PC-9 (cell line): ENCODE measurements around the gene MYBPC2. TPM values are rescaled to one million over a fixed set of nuclear protein-coding genes. Genes with fewer than 3 reads are reported as not detected.

Experiments used
- BruUV-seq: library from RNA; stranded (reverse); fragments of 400-500 nt; replicated peaks from 2 replicates; lab custom pipeline; 2021; lab: Mats Ljungman, UMichigan
- CTCF ChIA-PET: fragments of 300-600 bp; sonication (Branson Sonifier 250); formaldehyde crosslinking; loops from one replicate; lab custom pipeline; 2022; ENCODE audit warnings: antibody characterized with exemption; lab: Charles Lee
- POLR2A ChIA-PET: fragments of 300-600 bp; sonication (Branson Sonifier 250); formaldehyde crosslinking; loops from one replicate; lab custom pipeline; 2022; ENCODE audit warnings: antibody characterized with exemption; ENCODE audit not compliant: unreplicated experiment; lab: Charles Lee
- DNase-seq, 2 experiments: peaks; one replicate each; pipeline versions ENCODE4 v3.0.0 to v3.0.0-alpha.2; 2015 to 2022; ENCODE audit warnings: mixed read lengths in 1 of 2
- H2AFZ ChIP-seq: fragments of 200-600 bp; sonication (generic); 2 replicates; pipeline ENCODE4 v1.8.1; 2017; ENCODE audit warnings: antibody characterized with exemption
- H3F3A ChIP-seq: fragments of 200-600 bp; sonication (generic); 2 replicates; pipeline ENCODE4 v1.8.1; 2017; ENCODE audit warnings: antibody characterized with exemption, mild to moderate bottlenecking, low read depth; ENCODE audit not compliant: insufficient read depth
- H3K27ac ChIP-seq: fragments of 200-600 bp; sonication (generic); 2 replicates; pipeline ENCODE4 v1.6.1; 2016; ENCODE audit warnings: mixed run types
- H3K27me3 ChIP-seq: fragments of 200-600 bp; sonication (generic); 2 replicates; pipeline ENCODE4 v1.6.1; 2016; ENCODE audit warnings: low read depth, mixed run types; ENCODE audit not compliant: insufficient read depth
- H3K36me3 ChIP-seq: fragments of 200-600 bp; sonication (generic); 2 replicates; pipeline ENCODE4 v1.6.1; 2016; ENCODE audit warnings: low read depth, mixed run types
- H3K4me1 ChIP-seq: fragments of 200-600 bp; sonication (generic); replicated peaks from 2 replicates; pipeline ENCODE4 v1.6.1; 2016; ENCODE audit warnings: mixed run types; ENCODE audit not compliant: insufficient read depth
- H3K4me2 ChIP-seq: fragments of 200-600 bp; sonication (generic); 2 replicates; pipeline ENCODE4 v1.6.1; 2017; ENCODE audit warnings: mixed run types
- H3K4me3 ChIP-seq: fragments of 200-600 bp; sonication (generic); 2 replicates; pipeline ENCODE4 v1.6.1; 2016; ENCODE audit warnings: mixed run types
- H3K79me2 ChIP-seq: fragments of 200-600 bp; sonication (generic); 2 replicates; pipeline ENCODE4 v1.6.1; 2017; ENCODE audit warnings: low read depth, mixed run types
- H3K9me2 ChIP-seq: fragments of 200-600 bp; sonication (generic); 2 replicates; pipeline ENCODE4 v1.8.1; 2017; ENCODE audit warnings: mild to moderate bottlenecking; ENCODE audit not compliant: insufficient read depth
- H3K9me3 ChIP-seq: fragments of 200-600 bp; sonication (generic); 2 replicates; pipeline ENCODE4 v1.8.1; 2016; ENCODE audit warnings: low read depth; ENCODE audit not compliant: insufficient read depth
- H4K20me1 ChIP-seq: fragments of 200-600 bp; sonication (generic); 2 replicates; pipeline ENCODE4 v1.8.1; 2017; ENCODE audit not compliant: insufficient read depth
- EZH2 ChIP-seq: fragments of 200-600 bp; sonication (generic); IDR thresholded peaks from 2 replicates; pipeline ENCODE4 v1.8.0; 2017; ENCODE audit warnings: antibody characterized with exemption, low read depth
- intact Hi-C: fragments of 100-400 bp; cut with micrococcal nuclease; formaldehyde crosslinking; loops from one replicate; pipeline ENCODE4 v1.10.0; 2022; ENCODE audit not compliant: unreplicated experiment
- total RNA-seq: library from RNA; stranded (reverse); gene quantifications from 2 replicates; pipeline ENCODE4 v1.2.3, GENCODE V29; 2021
- TF ChIP-seq, protein P1 (sequence below): fragments of 200-600 bp; sonication (generic); conservative IDR thresholded peaks from 2 replicates; pipeline ENCODE4 v1.6.1; 2017; ENCODE audit warnings: mixed run types, antibody characterized with exemption, mild to moderate bottlenecking, moderate library complexity

The MYBPC2 gene
- total RNA-seq, 1 experiment from 2014 or later: not detected

DNA sequence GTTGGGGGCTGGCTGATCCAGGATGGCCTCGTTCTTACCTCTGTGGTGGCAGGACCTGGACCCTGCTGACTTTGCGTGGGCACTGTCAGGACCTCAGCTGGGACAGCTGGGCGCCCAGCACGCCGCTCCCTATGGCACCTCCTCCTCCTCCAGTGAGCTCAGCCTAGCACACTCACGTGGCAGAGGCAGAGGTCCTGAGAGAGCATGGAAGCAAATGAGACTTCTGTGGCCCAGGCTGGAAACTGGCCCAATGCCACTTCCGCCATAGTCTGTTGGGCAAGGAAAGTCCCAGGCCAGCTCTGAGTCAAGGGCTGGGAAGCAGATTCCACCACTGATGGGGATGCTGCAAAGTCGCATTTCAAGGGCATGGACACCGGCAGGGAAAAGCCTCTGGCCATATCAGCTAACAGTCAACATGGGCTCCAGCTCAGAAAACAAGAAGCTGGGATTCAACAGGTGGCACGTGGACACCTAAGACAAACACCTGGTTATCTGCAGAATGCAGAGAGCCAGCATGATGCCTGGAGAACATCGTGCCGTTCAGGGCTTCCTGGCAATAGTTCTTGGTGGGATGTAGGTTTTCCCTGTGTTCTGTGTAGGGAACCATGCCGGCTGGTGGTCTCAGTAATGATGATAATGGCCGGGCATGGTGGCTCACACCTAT is 16.7 kb downstream of the MYBPC2 start:
- no peaks in the 10 kb centered on the region for H3F3A ChIP-seq
- H3K27me3 ChIP-seq: peaks cover 77% of the 10 kb centered on the region
- ChIA-PET CTCF (no interaction called here), POLR2A (interaction anchor here (0.8 kb wide), 1 partner anchor 108 kb away, joined by 4 read pairs; no protein-coding TSS in a partner anchor)
- no peaks in the 10 kb centered on the region for H3K9me2 ChIP-seq
- H3K4me1 ChIP-seq: no peaks in the 10 kb centered on the region
- H3K9me3 ChIP-seq: no peaks in the 10 kb centered on the region
- TF ChIP-seq, protein P1, sequence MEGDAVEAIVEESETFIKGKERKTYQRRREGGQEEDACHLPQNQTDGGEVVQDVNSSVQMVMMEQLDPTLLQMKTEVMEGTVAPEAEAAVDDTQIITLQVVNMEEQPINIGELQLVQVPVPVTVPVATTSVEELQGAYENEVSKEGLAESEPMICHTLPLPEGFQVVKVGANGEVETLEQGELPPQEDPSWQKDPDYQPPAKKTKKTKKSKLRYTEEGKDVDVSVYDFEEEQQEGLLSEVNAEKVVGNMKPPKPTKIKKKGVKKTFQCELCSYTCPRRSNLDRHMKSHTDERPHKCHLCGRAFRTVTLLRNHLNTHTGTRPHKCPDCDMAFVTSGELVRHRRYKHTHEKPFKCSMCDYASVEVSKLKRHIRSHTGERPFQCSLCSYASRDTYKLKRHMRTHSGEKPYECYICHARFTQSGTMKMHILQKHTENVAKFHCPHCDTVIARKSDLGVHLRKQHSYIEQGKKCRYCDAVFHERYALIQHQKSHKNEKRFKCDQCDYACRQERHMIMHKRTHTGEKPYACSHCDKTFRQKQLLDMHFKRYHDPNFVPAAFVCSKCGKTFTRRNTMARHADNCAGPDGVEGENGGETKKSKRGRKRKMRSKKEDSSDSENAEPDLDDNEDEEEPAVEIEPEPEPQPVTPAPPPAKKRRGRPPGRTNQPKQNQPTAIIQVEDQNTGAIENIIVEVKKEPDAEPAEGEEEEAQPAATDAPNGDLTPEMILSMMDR: no peak
- no peak for TF ChIP-seq EZH2
- H3K36me3 ChIP-seq: no peaks in the 10 kb centered on the region
- intact Hi-C loops: no loop called here
- no peak overlapping the region for H2AFZ ChIP-seq
- H3K27ac ChIP-seq: no peak overlapping the region
- no peaks in the 10 kb centered on the region for H3K79me2 ChIP-seq
- no peak overlapping the region for H3K4me2 ChIP-seq
- H3K4me3 ChIP-seq: no peak overlapping the region
- no peak for DNase-seq
- no TSS peak for BruUV-seq
- H4K20me1 ChIP-seq: no peaks in the 10 kb centered on the region

DNA sequence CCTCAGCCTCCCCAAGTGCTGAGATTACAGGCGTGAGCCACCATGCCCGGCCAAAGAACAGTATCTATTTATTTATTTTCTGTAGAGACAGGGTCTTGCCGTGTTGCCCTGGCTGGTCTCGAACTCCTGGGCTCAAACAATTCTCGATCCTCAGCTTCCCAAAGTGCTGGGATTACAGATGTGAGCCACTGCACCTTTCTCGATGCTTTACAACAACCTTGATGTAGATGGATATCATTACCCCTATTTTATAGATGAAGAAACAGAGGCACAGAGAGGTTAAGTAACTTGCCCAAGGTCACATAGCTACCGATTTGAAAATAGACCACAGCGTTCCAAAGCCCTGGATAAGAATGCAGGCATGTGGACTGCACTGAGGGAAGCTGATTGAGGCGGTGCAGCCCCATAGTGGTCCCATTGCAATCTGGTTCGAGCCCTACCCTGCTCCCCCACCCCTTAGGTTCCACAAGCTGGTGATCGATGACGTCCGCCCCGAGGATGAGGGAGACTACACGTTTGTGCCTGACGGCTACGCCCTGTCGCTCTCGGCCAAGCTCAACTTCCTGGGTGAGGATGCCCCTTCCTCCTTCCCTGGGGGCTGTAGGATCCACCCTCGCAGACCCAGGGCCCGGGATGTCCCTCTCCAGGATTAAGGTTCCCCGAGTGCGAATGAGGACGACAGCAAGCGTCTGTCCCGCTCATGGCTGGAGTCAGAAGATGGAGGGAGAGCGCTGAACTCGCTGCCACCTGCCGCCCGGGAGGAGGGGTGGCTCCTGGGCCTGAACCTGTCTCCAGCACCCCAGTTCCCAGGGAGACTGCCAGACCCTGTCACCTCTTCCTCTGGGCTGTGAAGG is 17.9 kb downstream of the MYBPC2 start:
- POLR2A ChIA-PET: interaction anchor here (0.8 kb wide), 1 partner anchor 109 kb away, joined by 4 read pairs; no protein-coding TSS in a partner anchor
- no TSS peak for BruUV-seq
- CTCF ChIA-PET: no interaction called here

DNA sequence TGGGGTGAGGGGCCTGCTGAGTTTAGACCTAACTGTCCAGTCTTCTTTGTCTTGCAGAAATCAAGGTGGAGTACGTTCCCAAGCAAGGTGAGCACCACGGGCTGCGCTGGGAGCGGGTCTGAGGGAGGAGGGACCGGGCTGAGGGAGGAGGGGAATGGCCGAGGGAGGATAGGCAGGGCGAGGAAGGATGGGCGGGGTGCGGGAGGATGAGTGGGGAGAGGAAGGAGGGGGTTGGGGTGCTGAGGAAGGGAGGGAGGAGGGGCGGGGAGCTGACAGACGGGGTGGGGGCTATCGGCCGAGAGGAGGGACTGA is 18.5 kb downstream of the MYBPC2 start:
- Histone ChIP-seq H2AFZ (no peak overlapping the region), H3K79me2 (no peaks in the 10 kb centered on the region), H3K9me2 (no peaks in the 10 kb centered on the region), H3K4me2 (no peak overlapping the region), H3K4me1 (no peaks in the 10 kb centered on the region), H3K27me3 (peaks cover 82% of the 10 kb centered on the region), H3K9me3 (no peaks in the 10 kb centered on the region), H4K20me1 (no peaks in the 10 kb centered on the region), H3F3A (no peaks in the 10 kb centered on the region), H3K4me3 (no peak overlapping the region), H3K36me3 (no peaks in the 10 kb centered on the region), H3K27ac (no peak overlapping the region)
- TF ChIP-seq, protein P1: no peak
- no peak for TF ChIP-seq EZH2
- no peak for DNase-seq
- ChIA-PET POLR2A (no interaction called here), CTCF (no interaction called here)
- BruUV-seq: no TSS peak
- intact Hi-C loops: no loop called here

More for the DNA sequence above, 17.9 kb downstream of the MYBPC2 start:
- no peak overlapping the region for H3K4me3 ChIP-seq
- no peaks in the 10 kb centered on the region for H3F3A ChIP-seq
- no peak for TF ChIP-seq EZH2
- TF ChIP-seq, protein P1: no peak
- H3K27ac ChIP-seq: no peak overlapping the region
- H3K9me2 ChIP-seq: no peaks in the 10 kb centered on the region
- peaks cover 83% of the 10 kb centered on the region for H3K27me3 ChIP-seq
- H3K4me2 ChIP-seq: no peak overlapping the region
- H3K36me3 ChIP-seq: no peaks in the 10 kb centered on the region
- no peaks in the 10 kb centered on the region for H3K4me1 ChIP-seq
- H2AFZ ChIP-seq: no peak overlapping the region
- no peaks in the 10 kb centered on the region for H3K79me2 ChIP-seq
- intact Hi-C loops: no loop called here
- no peaks in the 10 kb centered on the region for H4K20me1 ChIP-seq
- no peaks in the 10 kb centered on the region for H3K9me3 ChIP-seq
- no peak for DNase-seq
